ENCODE data around the gene ATP13A2.
A peak's percentile ranks its signal among the peaks of the same experiment; 100 is the strongest.
"Not testable (repeated sequence)": the region's sequence is repeated elsewhere in the genome, so short reads cannot be mapped to it uniquely, and the experiment has no call there.

The ATP13A2 gene

GRCh38 chr1:16978139-16978538 is 33.6 kb downstream of the ATP13A2 start:
- DNase-seq: no peak

DNA sequence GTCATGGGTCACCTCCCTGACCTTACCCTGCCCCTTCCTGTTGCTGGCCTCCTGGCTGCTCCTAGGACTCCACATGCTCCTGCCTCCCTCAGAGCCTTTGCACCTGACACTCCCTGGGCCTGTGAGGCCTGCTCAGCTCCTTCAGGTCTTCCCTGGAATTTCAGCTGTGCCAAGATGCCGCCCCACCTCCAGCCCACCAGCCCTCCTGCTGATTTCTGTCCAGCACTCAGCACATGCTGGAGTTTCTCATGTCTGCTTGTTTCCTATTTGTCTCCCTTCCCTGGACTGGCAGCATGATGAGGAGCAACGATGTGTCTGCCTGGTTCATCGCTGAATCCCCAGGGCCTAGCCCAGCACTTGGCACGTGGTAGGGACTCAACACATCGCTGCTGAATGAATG is 34.4 kb downstream of the ATP13A2 start:
- DNase-seq: no peak

GRCh38 chr1:16976966-16977365 is 34.8 kb downstream of the ATP13A2 start:
- DNase-seq: no peak

- no peak for DNase-seq
Observed at GRCh38 chr1:16975838-16976237, 35.9 kb downstream of the ATP13A2 start.

- DNase-seq: no peak
Observed at GRCh38 chr1:16975211-16975610, 36.5 kb downstream of the ATP13A2 start.

DNA sequence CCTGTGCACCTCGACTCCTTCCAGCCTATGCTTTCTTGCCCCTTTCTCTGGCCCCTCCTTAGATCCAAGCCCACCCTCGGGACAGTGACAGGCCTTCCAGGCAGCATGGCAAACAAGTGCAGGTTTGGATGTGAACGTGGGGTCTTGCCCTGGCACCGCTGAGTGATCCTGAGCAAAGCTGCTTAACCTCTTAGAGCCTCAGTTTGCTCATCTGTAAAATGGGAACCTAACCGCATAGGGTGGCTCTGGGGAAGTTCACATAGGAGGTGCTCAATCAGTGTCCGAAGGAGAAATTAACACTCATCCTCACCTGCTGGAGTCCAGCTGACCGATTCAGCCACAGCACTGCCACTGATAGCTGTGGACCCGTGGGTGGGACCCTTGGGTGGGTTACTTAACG is 38.5 kb downstream of the ATP13A2 start:
- no peak for DNase-seq

DNA sequence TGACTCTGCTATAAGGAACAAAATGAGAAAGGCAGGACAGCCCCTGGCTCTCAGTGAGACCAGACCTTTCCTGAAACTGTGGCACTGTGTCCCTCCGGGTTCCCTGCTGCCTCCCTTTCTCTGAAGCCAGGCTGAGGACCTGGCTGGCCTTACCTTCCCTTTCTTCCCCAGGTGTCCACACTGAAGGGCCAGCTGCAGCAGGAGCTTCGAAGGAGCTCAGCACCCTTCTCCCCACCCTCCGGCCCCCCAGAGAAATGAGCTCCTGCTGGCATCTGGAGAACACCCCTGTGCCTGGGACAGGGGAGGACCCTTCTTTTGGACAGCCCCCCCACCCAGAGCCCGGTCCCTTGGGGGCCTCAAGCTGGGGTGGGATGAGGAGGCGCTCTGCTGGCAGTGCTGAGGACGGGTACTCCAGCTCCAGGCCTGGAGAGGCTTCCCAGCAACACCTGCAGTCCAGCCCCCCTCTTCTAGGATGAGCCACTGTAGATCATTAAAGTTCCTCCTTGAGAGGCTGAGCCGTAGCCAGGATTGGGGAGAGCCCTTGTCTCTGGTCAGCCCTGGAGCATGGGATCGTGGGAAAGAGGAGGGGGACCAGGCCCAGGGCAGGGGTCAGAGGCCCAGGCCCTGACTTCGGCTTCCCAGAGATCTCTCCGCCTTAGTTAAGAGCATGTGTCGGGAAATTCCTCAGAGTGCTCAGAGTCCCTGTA is 39.4 kb downstream of the ATP13A2 start:
- DNase-seq: no peak

DNA sequence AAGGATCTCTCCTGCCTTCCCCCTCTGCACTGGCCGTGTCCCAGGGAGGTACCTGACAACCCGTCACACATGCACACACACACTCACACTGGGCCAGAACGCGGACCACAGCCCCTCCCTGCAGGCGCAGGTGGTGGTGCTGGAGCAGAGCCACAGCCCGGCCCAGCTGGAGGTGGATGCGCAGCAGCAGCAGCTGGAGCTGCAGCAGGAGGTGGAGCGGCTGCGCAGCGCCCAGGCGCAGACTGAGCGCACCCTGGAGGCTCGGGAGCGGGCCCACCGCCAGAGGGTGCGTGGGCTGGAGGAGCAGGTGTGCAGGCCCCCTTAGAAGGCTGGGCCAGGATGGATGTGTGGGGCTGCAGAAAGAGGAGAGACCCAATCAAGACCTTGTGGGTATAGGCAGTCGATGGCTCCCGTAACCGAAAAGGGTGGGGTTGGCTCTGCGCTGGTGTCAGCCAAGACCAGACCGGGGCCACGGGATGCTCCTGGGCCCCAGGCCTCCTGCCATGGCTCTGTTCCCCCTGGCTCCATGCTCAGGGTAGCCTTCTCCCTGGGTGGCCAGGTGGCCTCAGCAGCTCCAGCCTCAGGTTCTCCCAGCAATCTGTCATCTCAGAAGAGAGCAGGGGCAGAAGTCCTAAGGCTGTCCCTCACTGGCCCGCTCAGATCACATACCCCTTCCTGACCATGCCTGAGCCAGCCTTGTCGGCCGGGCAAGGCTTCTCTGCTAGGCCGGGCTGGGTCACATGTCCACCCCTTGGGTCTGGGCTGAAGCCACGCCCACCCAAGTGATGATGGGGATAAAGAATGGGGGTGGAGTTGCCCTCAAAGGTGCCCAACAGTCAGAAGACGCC is 40.2 kb downstream of the ATP13A2 start:
- DNase-seq: no peak

DNA sequence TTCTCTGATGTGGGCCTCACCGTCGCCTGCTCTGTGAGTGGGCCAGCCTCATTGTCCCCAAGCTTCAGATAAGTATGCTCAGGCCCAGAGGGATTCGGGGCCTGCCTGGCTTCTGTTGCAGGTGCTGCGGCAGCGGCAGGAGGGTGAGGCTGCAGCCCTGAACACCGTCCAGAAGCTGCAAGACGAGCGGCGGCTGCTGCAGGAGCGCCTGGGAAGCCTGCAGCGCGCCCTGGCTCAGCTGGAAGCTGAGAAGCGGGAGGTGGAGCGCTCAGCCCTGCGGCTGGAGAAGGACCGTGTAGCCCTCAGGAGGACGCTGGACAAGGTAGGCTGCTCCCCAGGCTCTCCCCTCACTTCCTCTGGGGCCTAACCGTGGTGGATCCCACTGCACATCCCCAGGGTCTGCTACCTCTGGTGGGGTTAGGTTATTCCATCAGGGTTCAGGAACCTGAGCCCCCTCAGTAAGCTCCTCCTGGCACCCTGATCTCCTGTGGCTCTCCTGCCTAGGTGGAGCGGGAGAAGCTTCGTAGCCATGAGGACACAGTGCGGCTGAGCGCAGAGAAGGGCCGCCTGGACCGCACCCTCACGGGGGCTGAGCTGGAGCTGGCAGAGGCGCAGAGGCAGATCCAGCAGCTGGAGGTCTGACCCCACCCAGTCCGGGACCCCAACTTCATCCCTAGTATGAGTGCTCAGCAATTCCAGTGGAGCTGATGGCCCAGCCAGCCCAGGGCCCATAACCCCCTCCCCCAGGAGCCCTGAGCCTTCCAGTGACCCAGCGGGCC is 41.4 kb downstream of the ATP13A2 start:
- no peak for DNase-seq

- no peak for DNase-seq
Observed at GRCh38 chr1:16969651-16970050, 42.1 kb downstream of the ATP13A2 start.

- no peak for DNase-seq
Observed at GRCh38 chr1:16969057-16969611, 42.6 kb downstream of the ATP13A2 start.

DNA sequence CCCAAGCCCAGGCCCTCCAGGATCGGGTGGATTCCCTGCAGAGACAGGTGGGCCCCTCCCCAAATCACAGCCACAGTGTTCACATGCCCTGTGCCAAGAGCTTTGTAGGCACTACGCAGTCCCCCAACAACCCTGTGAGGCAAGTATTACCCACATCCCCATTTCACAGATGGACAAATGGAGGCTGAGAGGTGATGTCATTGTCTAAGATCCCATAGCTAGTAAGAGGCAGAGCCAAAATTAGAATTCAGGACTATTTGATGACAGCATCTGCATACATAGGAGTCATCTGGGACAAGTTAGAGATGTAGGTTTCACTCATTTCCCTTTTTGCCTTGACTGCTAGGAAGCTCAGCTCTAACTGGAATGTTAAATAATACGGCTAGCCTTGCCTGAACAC is 43.4 kb downstream of the ATP13A2 start:
- no peak for DNase-seq

DNA sequence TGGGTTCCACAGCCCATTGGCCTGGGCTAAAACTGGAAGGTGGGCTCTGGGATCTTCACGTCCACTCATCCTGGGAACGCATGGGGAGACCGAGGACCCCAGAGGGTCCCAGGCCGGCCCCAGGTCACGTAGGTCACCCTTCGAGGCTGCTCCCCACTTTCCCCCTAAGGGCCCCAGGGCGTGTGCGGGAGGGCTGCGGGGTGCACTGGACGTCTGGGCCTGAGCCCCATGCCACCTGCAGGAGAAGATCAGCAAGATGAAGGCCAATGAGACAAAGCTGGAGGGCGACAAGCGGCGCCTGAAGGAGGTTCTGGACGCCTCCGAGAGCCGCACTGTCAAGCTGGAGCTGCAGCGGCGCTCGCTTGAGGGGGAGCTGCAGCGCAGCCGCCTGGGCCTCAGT is 43.8 kb downstream of the ATP13A2 start:
- no peak for DNase-seq

DNA sequence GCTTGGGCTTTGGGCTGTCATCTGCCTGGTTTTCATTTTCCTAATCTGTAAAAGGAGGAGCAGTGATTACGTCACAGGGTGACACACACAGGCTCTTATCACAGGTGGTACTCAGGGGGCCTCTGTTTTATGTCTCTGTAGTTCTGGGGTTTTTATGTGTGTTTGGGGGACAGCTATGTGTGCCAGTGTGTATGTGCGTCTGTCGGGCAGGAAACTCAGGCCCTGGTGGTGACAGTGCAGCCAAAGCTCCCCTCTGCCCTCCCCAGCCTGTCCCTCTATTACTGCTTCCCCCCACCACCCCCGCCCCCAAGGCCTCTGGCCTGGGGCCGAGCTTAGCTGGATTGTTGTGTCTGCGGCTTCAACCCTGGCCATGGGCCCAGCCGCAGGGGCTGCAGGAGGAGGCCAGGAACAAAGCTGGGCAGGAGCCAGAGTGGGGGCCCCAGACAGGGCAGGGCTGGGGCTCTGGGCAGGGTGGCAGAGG is 44.6 kb downstream of the ATP13A2 start:
- no peak for DNase-seq

- no peak for DNase-seq
Observed at GRCh38 chr1:16966282-16966681, 45.4 kb downstream of the ATP13A2 start.

- DNase-seq: no peak
Observed at GRCh38 chr1:16965486-16966067, 46.2 kb downstream of the ATP13A2 start.

DNA sequence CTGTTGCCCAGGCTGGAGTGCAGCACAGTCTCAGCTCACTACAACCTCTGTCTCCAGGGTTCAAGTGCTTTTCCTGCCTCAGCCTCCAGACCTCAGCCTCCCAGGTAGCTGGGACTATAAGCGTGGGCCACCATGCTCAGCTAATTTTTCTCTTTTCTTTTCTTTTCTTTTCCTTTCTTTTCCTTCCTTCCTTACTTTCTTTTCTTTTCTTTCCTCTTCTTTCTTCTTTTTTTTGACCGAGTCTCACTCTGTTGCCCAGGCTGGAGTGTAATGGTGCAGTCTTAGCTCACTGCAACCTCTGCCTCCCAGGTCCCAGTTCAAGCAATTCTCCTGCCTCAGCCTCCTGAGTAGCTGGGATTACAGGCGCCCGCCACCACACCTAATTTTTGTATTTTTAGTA is 47.6 kb downstream of the ATP13A2 start:
- DNase-seq: not testable (repeated sequence)

- DNase-seq: no peak
Observed at GRCh38 chr1:16961297-16962133, 50.2 kb downstream of the ATP13A2 start.

GRCh38 chr1:16960560-16961296 is 51.0 kb downstream of the ATP13A2 start:
- peak; percentile 11 for DNase-seq

- DNase-seq: no peak
Observed at GRCh38 chr1:16958475-16958874, 53.3 kb downstream of the ATP13A2 start.

DNA sequence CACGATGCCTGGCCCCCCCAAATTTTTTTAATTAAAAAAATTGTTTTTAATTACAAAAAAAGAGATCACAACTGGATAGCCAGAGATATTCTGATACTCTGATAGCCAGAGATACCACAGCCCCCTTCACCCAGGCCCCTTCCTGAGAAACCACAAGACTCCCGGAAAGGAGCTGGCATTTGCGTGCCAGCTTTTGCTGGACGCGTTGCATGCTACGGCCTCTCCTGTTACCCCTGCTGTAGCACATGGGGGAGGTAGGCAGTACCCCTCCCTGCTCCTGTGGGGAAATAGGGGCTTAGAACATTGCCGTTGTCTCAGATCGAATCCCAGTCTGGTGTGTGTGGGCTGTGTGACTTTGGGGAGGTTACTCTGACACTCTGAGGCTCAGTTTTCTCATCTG is 54.0 kb downstream of the ATP13A2 start:
- DNase-seq: no peak
